Uterus (tissue), 4 donors: ENCODE results near the gene SLC44A1. TPM values are rescaled to one million over a fixed set of nuclear protein-coding genes. Genes with fewer than 3 reads are reported as not detected.

Experiments used
- DNase-seq, 2 donors: peaks; one replicate each; pipeline ENCODE4 v3.0.0-alpha.2; 2019 to 2020
- H3K27ac ChIP-seq, 2 donors: fragments of 200-600 bp; sonication (generic); 1 replicate in 1 of 2; 2 replicates in 1 of 2; pipeline ENCODE4 v1.5.1; 2016 to 2018
- H3K27me3 ChIP-seq, 2 donors: fragments of 200-600 bp; sonication (generic); one replicate each; pipeline ENCODE4 v1.5.1; 2018 to 2019; ENCODE audit warnings: control low read depth in 1 of 2
- H3K36me3 ChIP-seq, 2 donors: fragments of 200-600 bp; sonication (generic); one replicate each; pipeline ENCODE4 v1.5.1; 2019; ENCODE audit warnings: control low read depth in 1 of 2
- H3K4me1 ChIP-seq, 2 donors: fragments of 200-600 bp; sonication (generic); one replicate each; pipeline ENCODE4 v1.5.1; 2018 to 2019; ENCODE audit warnings: control low read depth in 1 of 2
- H3K4me3 ChIP-seq, 2 donors: fragments of 200-600 bp; sonication (generic); 1 replicate in 1 of 2; 2 replicates in 1 of 2; pipeline ENCODE4 v1.5.1; 2018 to 2019; ENCODE audit warnings: mild to moderate bottlenecking in 1 of 2
- H3K9me3 ChIP-seq, 2 donors: fragments of 200-600 bp; sonication (generic); one replicate each; pipeline ENCODE4 v1.5.1; 2019; ENCODE audit warnings: control low read depth in 1 of 2
- CTCF ChIP-seq, 4 experiments: fragments of 200-600 bp in 2 of 4; fragments of 450-650 bp in 2 of 4; sonication (generic) in 2 of 4; IDR thresholded peaks; one replicate each; pipeline ENCODE4 v1.5.1; 2016 to 2019; ENCODE audit warnings: antibody characterized with exemption in 4 of 4, mild to moderate bottlenecking in 2 of 4, moderate library complexity in 1 of 4
- POLR2A ChIP-seq, 2 donors: fragments of 450-650 bp; IDR thresholded peaks; one replicate each; pipeline ENCODE4 v1.6.1; 2016; ENCODE audit warnings: antibody characterized with exemption in 2 of 2, mild to moderate bottlenecking in 1 of 2, moderate library complexity in 1 of 2
- intact Hi-C: fragments of 100-400 bp; cut with DNase I; formaldehyde crosslinking; loops from one replicate; pipeline ENCODE4 v1.15.1; 2023; ENCODE audit warnings: low total_unique reads
- total RNA-seq, 4 donors: library from RNA; depleted of rRNA in 3 of 4; stranded (reverse); fragments of >200 nt in 3 of 4; gene quantifications; one replicate each; pipeline versions ENCODE4 v1.1.0 to v1.2.4, GENCODE V29; 2014 to 2023
- donor health status: DM: yes; HTN: yes; CAD: no.

Gene SLC44A1
- total RNA-seq, 4 donors from 2014 or later = 58.2 to 75.0 (median 63.0) TPM

- no peak for TF ChIP-seq CTCF (IDR thresholded peaks at IDR 0.05)
- TF ChIP-seq POLR2A (IDR thresholded peaks at IDR 0.05) = no peak
- Histone ChIP-seq H3K27ac (no peak overlapping the region), H3K4me1 (no peaks in the 10 kb centered on the region), H3K27me3 (no peaks in the 10 kb centered on the region), H3K4me3 (no peak overlapping the region), H3K36me3 (no peaks in the 10 kb centered on the region), H3K9me3 (no peaks in the 10 kb centered on the region)
- no peak for DNase-seq
- intact Hi-C loops = no loop called here
Measured at GRCh38 chr9:105426657-105427056, 182.2 kb downstream of the SLC44A1 start.

GRCh38 chr9:105431424-105432246 is 187.2 kb downstream of the SLC44A1 start:
- intact Hi-C loops = no loop called here

GRCh38 chr9:105432247-105432842 is 187.9 kb downstream of the SLC44A1 start:
- intact Hi-C loops = no loop called here

More at GRCh38 chr9:105431424-105432246, 187.2 kb downstream of the SLC44A1 start:
- Histone ChIP-seq H3K36me3 (no peaks in the 10 kb centered on the region), H3K9me3 (no peaks in the 10 kb centered on the region), H3K27me3 (no peaks in the 10 kb centered on the region), H3K4me3 (no peak overlapping the region), H3K4me1 (no peaks in the 10 kb centered on the region), H3K27ac (no peak overlapping the region)
- no peak for DNase-seq
- TF ChIP-seq CTCF (IDR thresholded peaks at IDR 0.05) (no peak), POLR2A (IDR thresholded peaks at IDR 0.05) (no peak)

GRCh38 chr9:105435453-105435852 is 191.0 kb downstream of the SLC44A1 start:
- H3K9me3 ChIP-seq = no peaks in the 10 kb centered on the region
- TF ChIP-seq POLR2A (IDR thresholded peaks at IDR 0.05) (no peak), CTCF (IDR thresholded peaks at IDR 0.05) (no peak)
- no peaks in the 10 kb centered on the region for H3K36me3 ChIP-seq
- H3K27ac ChIP-seq = no peak overlapping the region
- no peaks in the 10 kb centered on the region for H3K27me3 ChIP-seq
- no peak overlapping the region for H3K4me3 ChIP-seq
- intact Hi-C loops = no loop called here
- H3K4me1 ChIP-seq = no peaks in the 10 kb centered on the region
- DNase-seq = no peak

More at GRCh38 chr9:105432247-105432842, 187.9 kb downstream of the SLC44A1 start:
- Histone ChIP-seq H3K36me3 (no peaks in the 10 kb centered on the region), H3K9me3 (no peaks in the 10 kb centered on the region), H3K4me1 (no peaks in the 10 kb centered on the region), H3K27me3 (no peaks in the 10 kb centered on the region), H3K4me3 (no peak overlapping the region), H3K27ac (no peak overlapping the region)
- no peak for TF ChIP-seq CTCF (IDR thresholded peaks at IDR 0.05)
- TF ChIP-seq POLR2A (IDR thresholded peaks at IDR 0.05) = no peak
- no peak for DNase-seq

- Histone ChIP-seq H3K27ac (no peak overlapping the region), H3K4me3 (no peak overlapping the region), H3K4me1 (no peaks in the 10 kb centered on the region), H3K9me3 (no peaks in the 10 kb centered on the region), H3K36me3 (no peaks in the 10 kb centered on the region), H3K27me3 (no peaks in the 10 kb centered on the region)
- DNase-seq = no peak
- TF ChIP-seq CTCF (IDR thresholded peaks at IDR 0.05) (no peak), POLR2A (IDR thresholded peaks at IDR 0.05) (no peak)
- intact Hi-C loops = no loop called here
Measured at GRCh38 chr9:105436783-105437182, 192.3 kb downstream of the SLC44A1 start.
